Keratinocyte (primary cell): ENCODE measurements around the gene SCNN1A. TPM values are rescaled to one million over a fixed set of nuclear protein-coding genes. Genes with fewer than 3 reads are reported as not detected.

Source experiments
- DNase-seq: peaks from one replicate; pipeline ENCODE4 v3.0.0-alpha.2; 2011; ENCODE audit warnings: low read depth, missing footprints, low spot score
- FAIRE-seq: peaks from 2 replicates; lab custom pipeline; 2011; peaks lifted over from hg19 to GRCh38; lab: Jason Lieb, UNC
- H2AFZ ChIP-seq: 2 replicates; pipeline ENCODE4 v1.6.0; 2012; ENCODE audit warnings: low read length, control low read depth, inconsistent platforms; ENCODE audit not compliant: control insufficient read depth
- H3K27ac ChIP-seq: 2 replicates; pipeline ENCODE4 v1.5.1; 2011; ENCODE audit warnings: low read length; ENCODE audit not compliant: control insufficient read depth, insufficient read depth
- H3K27me3 ChIP-seq: 3 replicates; pipeline ENCODE4 v1.6.0; 2011; ENCODE audit warnings: low read length; ENCODE audit not compliant: control insufficient read depth, insufficient read depth; ENCODE audit errors: extremely low read depth
- H3K36me3 ChIP-seq, 2 experiments: 2 replicates in 1 of 2; 3 replicates in 1 of 2; pipeline ENCODE4 v1.5.1; 2011; ENCODE audit warnings: low read length in 2 of 2, mild to moderate bottlenecking in 1 of 2; ENCODE audit not compliant: control insufficient read depth in 2 of 2, insufficient read depth in 2 of 2; ENCODE audit errors: extremely low read depth in 1 of 2
- H3K4me1 ChIP-seq: 3 replicates; pipeline ENCODE4 v1.5.1; 2011; ENCODE audit warnings: low read length; ENCODE audit not compliant: control insufficient read depth, insufficient read depth; ENCODE audit errors: extremely low read depth
- H3K4me2 ChIP-seq: 3 replicates; pipeline ENCODE4 v1.6.0; 2011; ENCODE audit warnings: low read depth, low read length; ENCODE audit not compliant: control insufficient read depth, insufficient read depth; ENCODE audit errors: extremely low read depth
- H3K4me3 ChIP-seq, 3 experiments: fragments of 200-600 bp in 1 of 3; sonication (generic) in 1 of 3; 2 replicates in 2 of 3; 3 replicates in 1 of 3; pipeline ENCODE4 v1.5.1; 2011 to 2016; ENCODE audit warnings: low read length in 3 of 3, mild to moderate bottlenecking in 3 of 3, control low read depth in 2 of 3, inconsistent platforms in 1 of 3, low read depth in 1 of 3, mixed read lengths in 1 of 3, mixed run types in 1 of 3, moderate library complexity in 1 of 3; ENCODE audit not compliant: control insufficient read depth in 2 of 3, insufficient read depth in 2 of 3; ENCODE audit errors: extremely low read depth in 1 of 3
- H3K79me2 ChIP-seq: 2 replicates; pipeline ENCODE4 v1.6.0; 2012; ENCODE audit warnings: low read length; ENCODE audit not compliant: control insufficient read depth, insufficient read depth
- H3K9ac ChIP-seq: 3 replicates; pipeline ENCODE4 v1.6.0; 2011; ENCODE audit warnings: low read length; ENCODE audit not compliant: control insufficient read depth, insufficient read depth; ENCODE audit errors: extremely low read depth
- H3K9me1 ChIP-seq: 3 replicates; pipeline ENCODE4 v1.6.0; 2011; ENCODE audit warnings: low read length; ENCODE audit not compliant: control insufficient read depth, insufficient read depth; ENCODE audit errors: extremely low read depth
- H3K9me3 ChIP-seq: 2 replicates; pipeline ENCODE4 v1.5.1; 2012; ENCODE audit warnings: low read depth, low read length; ENCODE audit not compliant: control insufficient read depth
- H4K20me1 ChIP-seq: 3 replicates; pipeline ENCODE4 v1.6.0; 2011; ENCODE audit warnings: low read length; ENCODE audit not compliant: control insufficient read depth, insufficient read depth; ENCODE audit errors: extremely low read depth
- CTCF ChIP-seq, 3 experiments: IDR thresholded peaks in 1 of 3; conservative IDR thresholded peaks in 1 of 3; optimal IDR thresholded peaks in 1 of 3; 2 replicates in 2 of 3; 3 replicates in 1 of 3; pipeline versions ENCODE3 to v1.5.1; 2011; ENCODE audit warnings: low read length in 3 of 3, mild to moderate bottlenecking in 3 of 3, moderate library complexity in 2 of 3, control low read depth in 1 of 3, inconsistent platforms in 1 of 3; ENCODE audit not compliant: insufficient read depth in 2 of 3; ENCODE audit errors: extremely low read depth in 1 of 3
- EZH2 ChIP-seq: IDR thresholded peaks from one replicate; pipeline ENCODE4 v1.6.1; 2012; ENCODE audit warnings: inconsistent platforms, mild to moderate bottlenecking, low read length, moderate library complexity
- dilution Hi-C: fragments of 300-500 bp; cut with MboI; formaldehyde crosslinking; loops from one replicate; pipeline ENCODE4 v1.7.0; 2020; ENCODE audit warnings: low sequenced_read_pairs; ENCODE audit not compliant: extremely low pct_ligation_motif_present
- polyA plus RNA-seq, 5 experiments: library from polyadenylated mRNA; depleted of rRNA in 3 of 5; stranded (reverse) in 3 of 5; stranded (forward) in 1 of 5; unstranded in 1 of 5; fragments of >200 nt; gene quantifications; 1 replicate in 1 of 5; 2 replicates in 3 of 5; 3 replicates in 1 of 5; pipeline versions ENCODE4 v1.2.1 to v1.2.3, GENCODE V29; 2011 to 2012; ENCODE audit warnings: missing spikeins in 2 of 5, low read depth in 1 of 5, low replicate concordance in 1 of 5

Gene SCNN1A
- polyA plus RNA-seq, 1 donor (not counting 4 experiments of a cell fraction or from before 2014, with no cell fraction given) = 11.1 TPM

- dilution Hi-C loops = no loop called here
- no peak for TF ChIP-seq CTCF (optimal IDR thresholded peaks at IDR 0.05 in 1 of 3, IDR thresholded peaks at IDR 0.05 in 1 of 3, conservative IDR thresholded peaks at IDR 0.05 in 1 of 3; ENCODE audit: extremely low read depth in 1 of 3, insufficient read depth in 2 of 3, low read length in 3 of 3)
- TF ChIP-seq EZH2 = no peak
- Histone ChIP-seq H2AFZ (peak overlapping the region; percentile 43), H3K9me3 (no peaks in the 10 kb centered on the region), H3K4me2 (peak overlapping the region; percentile 67), H4K20me1 (no peaks in the 10 kb centered on the region), H3K79me2 (no peaks in the 10 kb centered on the region), H3K36me3 (no peaks in the 10 kb centered on the region), H3K4me1 (peaks cover 26% of the 10 kb centered on the region), H3K9me1 (no peaks in the 10 kb centered on the region), H3K27ac (no peak overlapping the region), H3K9ac (peak overlapping the region; percentile 47), H3K4me3 (peak overlapping the region; percentile 34 to 62 (median 42)), H3K27me3 (no peaks in the 10 kb centered on the region)
- DNase-seq (no peak), FAIRE-seq (no peak)
Observed at GRCh38 chr12:6310771-6311610, 64.4 kb downstream of the SCNN1A start.

- Histone ChIP-seq H3K9me3 (no peaks in the 10 kb centered on the region), H3K4me1 (peaks cover 15% of the 10 kb centered on the region), H3K9me1 (no peaks in the 10 kb centered on the region), H3K4me3 (no peak overlapping the region), H4K20me1 (no peaks in the 10 kb centered on the region), H3K79me2 (no peaks in the 10 kb centered on the region), H2AFZ (no peak overlapping the region), H3K36me3 (no peaks in the 10 kb centered on the region), H3K4me2 (no peak overlapping the region), H3K9ac (no peak overlapping the region), H3K27me3 (no peaks in the 10 kb centered on the region), H3K27ac (no peak overlapping the region)
- dilution Hi-C loops = no loop called here
- no peak for TF ChIP-seq CTCF (optimal IDR thresholded peaks at IDR 0.05 in 1 of 3, IDR thresholded peaks at IDR 0.05 in 1 of 3, conservative IDR thresholded peaks at IDR 0.05 in 1 of 3; ENCODE audit: extremely low read depth in 1 of 3, insufficient read depth in 2 of 3, low read length in 3 of 3)
- TF ChIP-seq EZH2 = no peak
- DNase-seq (no peak), FAIRE-seq (no peak)
Observed at GRCh38 chr12:6307529-6307928, 67.8 kb downstream of the SCNN1A start.
